ENCODE results near the gene PPARA. TPM values are rescaled to one million over a fixed set of nuclear protein-coding genes. Genes with fewer than 3 reads are reported as not detected.

PPARA gene
- total and polyA plus RNA-seq, 2 donors (not counting 3 experiments of a cell fraction or from before 2014, with no cell fraction given), result 3.1 to 10.7 TPM

- FAIRE-seq (no peak), DNase-seq (ENCODE audit: low read depth, low spot score) (no peak)
- H3K79me2 ChIP-seq (ENCODE audit: control insufficient read depth, insufficient read depth, low read length), result no peaks in the 10 kb centered on the region
- no peak overlapping the region for H3K9ac ChIP-seq (replicated peaks; ENCODE audit: extremely low read depth, insufficient read depth, low read length)
- H3K27ac ChIP-seq (ENCODE audit: insufficient read depth, low read depth, low read length), result no peak overlapping the region
- no peaks in the 10 kb centered on the region for H3K9me3 ChIP-seq (replicated peaks; ENCODE audit: control insufficient read depth, insufficient read depth, low read length)
- no peak overlapping the region for H3K4me3 ChIP-seq (replicated peaks in 1 of 3; ENCODE audit: insufficient read depth in 1 of 3, low read depth in 1 of 3, low read length in 3 of 3)
- H4K20me1 ChIP-seq (replicated peaks; ENCODE audit: control insufficient read depth, extremely low read depth, insufficient read depth, low read length), result no peaks in the 10 kb centered on the region
- dilution Hi-C loops (cut with MboI; ENCODE audit: extremely low pct_ligation_motif_present, low sequenced_read_pairs) (no loop called here), intact Hi-C loops (cut with micrococcal nuclease) (no loop called here)
- no peaks in the 10 kb centered on the region for H3K36me3 ChIP-seq (ENCODE audit: control insufficient read depth in 2 of 2, extremely low read depth in 1 of 2, insufficient read depth in 2 of 2, low read length in 2 of 2)
- TF ChIP-seq JUN (IDR thresholded peaks at IDR 0.05; ENCODE audit: borderline replicate concordance, insufficient read depth, insufficient read length, low read depth), result no peak
- TF ChIP-seq GATA2 (IDR thresholded peaks at IDR 0.05; ENCODE audit: insufficient read depth, insufficient read length, low read depth, low read length), result no peak
- TF ChIP-seq, protein P1, sequence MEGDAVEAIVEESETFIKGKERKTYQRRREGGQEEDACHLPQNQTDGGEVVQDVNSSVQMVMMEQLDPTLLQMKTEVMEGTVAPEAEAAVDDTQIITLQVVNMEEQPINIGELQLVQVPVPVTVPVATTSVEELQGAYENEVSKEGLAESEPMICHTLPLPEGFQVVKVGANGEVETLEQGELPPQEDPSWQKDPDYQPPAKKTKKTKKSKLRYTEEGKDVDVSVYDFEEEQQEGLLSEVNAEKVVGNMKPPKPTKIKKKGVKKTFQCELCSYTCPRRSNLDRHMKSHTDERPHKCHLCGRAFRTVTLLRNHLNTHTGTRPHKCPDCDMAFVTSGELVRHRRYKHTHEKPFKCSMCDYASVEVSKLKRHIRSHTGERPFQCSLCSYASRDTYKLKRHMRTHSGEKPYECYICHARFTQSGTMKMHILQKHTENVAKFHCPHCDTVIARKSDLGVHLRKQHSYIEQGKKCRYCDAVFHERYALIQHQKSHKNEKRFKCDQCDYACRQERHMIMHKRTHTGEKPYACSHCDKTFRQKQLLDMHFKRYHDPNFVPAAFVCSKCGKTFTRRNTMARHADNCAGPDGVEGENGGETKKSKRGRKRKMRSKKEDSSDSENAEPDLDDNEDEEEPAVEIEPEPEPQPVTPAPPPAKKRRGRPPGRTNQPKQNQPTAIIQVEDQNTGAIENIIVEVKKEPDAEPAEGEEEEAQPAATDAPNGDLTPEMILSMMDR (IDR thresholded peaks at IDR 0.05; ENCODE audit: extremely low read depth in 1 of 2, insufficient read depth in 1 of 2, low read depth in 1 of 2, low read length in 2 of 2), result no peak
- TF ChIP-seq POLR2A (IDR thresholded peaks at IDR 0.05; ENCODE audit: low read depth, low read length), result no peak
- no peak for TF ChIP-seq MAX (IDR thresholded peaks at IDR 0.05; ENCODE audit: insufficient read depth, insufficient read length)
- no peak for TF ChIP-seq FOS (IDR thresholded peaks at IDR 0.05; ENCODE audit: borderline replicate concordance, insufficient read depth, low read length)
- BruUV-seq (replicated peaks), result no TSS peak
- no peaks in the 10 kb centered on the region for H3K27me3 ChIP-seq (ENCODE audit: control insufficient read depth in 2 of 2, insufficient read depth in 2 of 2, low read length in 2 of 2)
- POLR2A ChIA-PET, result no interaction called here
- no peaks in the 10 kb centered on the region for H3K9me1 ChIP-seq (replicated peaks; ENCODE audit: control insufficient read depth, extremely low read depth, insufficient read depth, low read length)
- CTCF ChIA-PET, result no interaction called here
- no peak overlapping the region for H2AFZ ChIP-seq (ENCODE audit: low read depth, low read length)
- no peak overlapping the region for H3K4me2 ChIP-seq (ENCODE audit: insufficient read depth, low read length)
- no peaks in the 10 kb centered on the region for H3K4me1 ChIP-seq (ENCODE audit: control insufficient read depth, extremely low read depth, insufficient read depth, low read length)
Measured at GRCh38 chr22:46196278-46196677, 46.0 kb downstream of the PPARA start.

DNA sequence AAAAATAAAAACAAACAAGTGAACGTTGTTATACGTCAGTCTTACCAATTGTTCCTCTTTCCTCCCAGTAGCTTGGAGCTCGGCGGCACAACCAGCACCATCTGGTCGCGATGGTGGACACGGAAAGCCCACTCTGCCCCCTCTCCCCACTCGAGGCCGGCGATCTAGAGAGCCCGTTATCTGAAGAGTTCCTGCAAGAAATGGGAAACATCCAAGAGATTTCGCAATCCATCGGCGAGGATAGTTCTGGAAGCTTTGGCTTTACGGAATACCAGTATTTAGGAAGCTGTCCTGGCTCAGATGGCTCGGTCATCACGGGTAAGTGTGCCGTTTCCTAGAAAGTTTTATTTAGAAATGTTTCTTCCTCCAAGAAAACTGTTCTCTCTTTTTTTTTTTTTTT lies 47.9 kb downstream of the PPARA start:
- no peak overlapping the region for H3K4me2 ChIP-seq (ENCODE audit: insufficient read depth, low read length)
- TF ChIP-seq FOS (IDR thresholded peaks at IDR 0.05; ENCODE audit: borderline replicate concordance, insufficient read depth, low read length), result no peak
- no peak for TF ChIP-seq POLR2AphosphoS5 (IDR thresholded peaks at IDR 0.05; ENCODE audit: insufficient read depth, low read depth, low read length)
- TF ChIP-seq EZH2 (IDR thresholded peaks at IDR 0.05; ENCODE audit: borderline replicate concordance, low read depth, low read length, severe bottlenecking), result no peak
- no peak for TF ChIP-seq GATA2 (IDR thresholded peaks at IDR 0.05; ENCODE audit: insufficient read depth, insufficient read length, low read depth, low read length)
- no peak for TF ChIP-seq MAX (IDR thresholded peaks at IDR 0.05; ENCODE audit: insufficient read depth, insufficient read length)
- no peak for TF ChIP-seq POLR2A (IDR thresholded peaks at IDR 0.05; ENCODE audit: low read depth, low read length)
- no peak for TF ChIP-seq JUN (IDR thresholded peaks at IDR 0.05; ENCODE audit: borderline replicate concordance, insufficient read depth, insufficient read length, low read depth)
- TF ChIP-seq, protein P1 (IDR thresholded peaks at IDR 0.05; ENCODE audit: extremely low read depth in 1 of 2, insufficient read depth in 1 of 2, low read depth in 1 of 2, low read length in 2 of 2), result no peak
- no peak for TF ChIP-seq MYC (IDR thresholded peaks at IDR 0.05; ENCODE audit: low read depth, low read length)
- H3K9me1 ChIP-seq (replicated peaks; ENCODE audit: control insufficient read depth, extremely low read depth, insufficient read depth, low read length), result no peaks in the 10 kb centered on the region
- H3K9ac ChIP-seq (replicated peaks; ENCODE audit: extremely low read depth, insufficient read depth, low read length), result no peak overlapping the region
- dilution Hi-C loops (cut with MboI; ENCODE audit: extremely low pct_ligation_motif_present, low sequenced_read_pairs), result no loop called here
- ChIA-PET POLR2A (no interaction called here), CTCF (no interaction called here)
- FAIRE-seq (no peak), DNase-seq (ENCODE audit: low read depth, low spot score) (no peak)
- H3K4me3 ChIP-seq (replicated peaks in 1 of 3; ENCODE audit: insufficient read depth in 1 of 3, low read depth in 1 of 3, low read length in 3 of 3), result no peak overlapping the region
- no peaks in the 10 kb centered on the region for H3K36me3 ChIP-seq (ENCODE audit: control insufficient read depth in 2 of 2, extremely low read depth in 1 of 2, insufficient read depth in 2 of 2, low read length in 2 of 2)
- BruUV-seq (replicated peaks), result no TSS peak
- H4K20me1 ChIP-seq (replicated peaks; ENCODE audit: control insufficient read depth, extremely low read depth, insufficient read depth, low read length), result no peaks in the 10 kb centered on the region
- no peaks in the 10 kb centered on the region for H3K27me3 ChIP-seq (ENCODE audit: control insufficient read depth in 2 of 2, insufficient read depth in 2 of 2, low read length in 2 of 2)
- no peak overlapping the region for H2AFZ ChIP-seq (ENCODE audit: low read depth, low read length)
- H3K9me3 ChIP-seq (replicated peaks; ENCODE audit: control insufficient read depth, insufficient read depth, low read length), result no peaks in the 10 kb centered on the region
- H3K79me2 ChIP-seq (ENCODE audit: control insufficient read depth, insufficient read depth, low read length), result no peaks in the 10 kb centered on the region
- no peaks in the 10 kb centered on the region for H3K4me1 ChIP-seq (ENCODE audit: control insufficient read depth, extremely low read depth, insufficient read depth, low read length)
- intact Hi-C loops (cut with micrococcal nuclease), result no loop called here
- H3K27ac ChIP-seq (ENCODE audit: insufficient read depth, low read depth, low read length), result no peak overlapping the region
